ENCODE measurements around the gene ACTMAP.
"Not testable (repeated sequence)": the region's sequence is repeated elsewhere in the genome, so short reads cannot be mapped to it uniquely, and the experiment has no call there.

The ACTMAP gene

DNA sequence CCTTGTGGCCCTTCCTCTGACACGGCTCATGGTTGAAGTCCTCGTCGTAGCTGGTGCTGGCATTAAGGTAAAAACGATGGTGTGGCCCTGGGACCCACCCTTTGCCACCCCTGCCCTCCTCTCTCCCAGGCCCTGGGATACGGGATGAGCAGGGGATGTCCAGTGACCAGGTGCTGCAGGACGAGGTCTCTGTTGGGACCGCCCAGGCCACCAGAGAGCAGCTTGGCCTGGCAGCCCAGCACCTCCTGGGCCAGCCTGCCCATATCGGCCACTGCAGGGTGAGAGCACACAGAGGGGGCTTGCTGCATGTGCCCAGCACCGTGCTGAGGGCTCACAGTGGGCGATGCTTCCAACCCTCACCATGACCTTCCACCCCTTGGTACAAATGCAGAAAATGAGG is 6.4 kb downstream of the ACTMAP start:
- DNase-seq (ENCODE audit: low read depth), result no peak

DNA sequence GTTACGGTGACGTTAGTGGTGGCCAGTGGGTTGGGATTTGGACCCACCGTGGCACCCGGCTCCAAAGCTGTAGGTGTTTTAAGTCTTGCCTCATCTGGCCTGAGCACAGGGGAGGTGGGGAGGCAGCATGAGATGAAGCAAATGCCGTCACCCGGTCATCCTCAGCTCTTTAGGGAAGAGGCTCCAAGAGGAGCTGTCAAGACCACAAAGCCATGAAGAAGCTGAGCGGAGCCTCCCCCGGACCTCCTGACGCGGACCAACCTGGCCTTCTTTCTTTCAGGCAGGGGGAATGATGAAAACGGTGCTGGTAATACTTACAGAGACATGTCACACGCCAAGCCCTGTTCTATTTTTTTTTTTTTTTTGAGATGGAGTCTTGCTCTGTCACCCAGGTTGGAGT is 7.4 kb downstream of the ACTMAP start:
- no peak for DNase-seq (ENCODE audit: low read depth)

DNA sequence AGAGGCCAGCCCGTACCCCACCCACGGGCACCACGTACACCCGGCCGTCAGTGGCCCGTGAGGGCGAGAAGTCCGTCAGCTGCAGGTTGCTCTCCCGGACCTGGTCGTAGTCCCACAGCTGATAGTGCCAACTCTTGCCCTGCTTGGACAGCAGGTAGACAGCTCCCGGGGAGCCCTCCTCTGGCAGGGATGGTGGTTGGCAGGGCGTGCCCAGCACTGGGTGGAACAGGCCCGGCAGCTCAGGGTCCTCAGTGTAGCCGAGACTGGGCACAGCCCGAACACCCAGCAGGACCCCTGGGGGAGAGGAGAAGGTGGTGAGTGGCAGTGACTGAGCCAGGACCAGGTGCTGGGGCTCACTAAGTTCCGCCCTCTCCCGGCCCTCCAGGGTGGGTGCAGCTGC is 7.8 kb downstream of the ACTMAP start:
- no peak for DNase-seq (ENCODE audit: low read depth)

DNA sequence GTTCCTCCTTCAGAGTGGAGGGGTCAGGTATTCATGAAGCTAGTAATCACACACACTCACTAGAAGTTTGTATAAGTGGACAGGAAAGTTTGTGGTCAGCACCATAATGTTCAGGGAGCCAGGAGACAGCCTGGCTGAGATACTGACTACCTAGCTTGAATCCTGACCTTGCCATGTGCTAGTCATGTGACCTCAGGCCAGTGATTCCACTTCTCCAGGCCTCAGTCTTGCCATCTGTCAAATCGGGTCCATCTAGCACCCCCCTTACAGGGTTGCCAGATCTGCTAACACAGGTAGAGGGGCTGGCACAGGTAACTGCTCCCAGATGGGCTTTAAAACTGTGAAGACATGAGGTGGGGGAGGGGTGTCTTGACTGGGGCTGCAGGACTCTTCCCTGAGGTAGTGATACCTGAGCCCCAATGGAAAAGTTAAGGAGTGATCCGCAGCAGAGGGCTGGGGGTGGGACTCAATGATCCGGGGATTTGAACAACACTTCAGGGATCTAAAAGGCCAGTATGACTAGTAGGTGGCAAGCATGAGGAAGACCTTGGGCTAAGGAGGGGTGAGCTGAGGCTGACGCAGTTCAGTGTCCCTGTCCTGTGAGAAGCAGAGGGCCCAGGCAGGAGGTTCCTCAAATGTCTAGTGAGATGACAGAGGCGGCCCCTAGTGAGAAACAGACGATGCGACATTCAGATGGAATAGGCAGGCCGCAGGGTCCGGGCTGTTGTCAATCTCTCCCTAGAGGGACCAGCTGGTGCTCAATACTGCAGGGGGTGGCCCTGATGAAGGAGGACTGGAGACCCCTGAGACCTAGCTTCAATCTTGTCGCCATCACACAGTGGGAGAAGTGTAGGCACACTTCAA is 8.5 kb downstream of the ACTMAP start:
- no peak for DNase-seq (ENCODE audit: low read depth)

DNA sequence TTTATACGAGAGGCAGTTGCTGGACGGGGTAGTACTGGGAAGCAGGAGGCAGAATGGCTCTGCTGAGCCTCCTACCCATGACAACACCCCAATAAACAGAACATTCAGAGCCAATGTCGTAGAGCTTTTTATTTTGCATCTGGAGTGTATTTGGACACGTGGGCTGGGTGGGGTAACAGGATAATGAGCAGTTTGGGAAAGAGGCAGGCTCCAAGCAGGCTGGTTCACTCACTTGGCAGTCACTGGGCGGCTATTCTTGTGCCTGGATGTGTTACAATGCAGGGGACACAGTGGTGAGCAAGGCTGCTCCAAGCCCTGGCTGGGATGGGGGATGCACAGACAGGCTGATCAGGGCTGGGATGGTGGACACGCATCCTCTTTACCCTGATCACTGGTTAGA is 9.5 kb downstream of the ACTMAP start:
- no peak for DNase-seq (ENCODE audit: low read depth)

DNA sequence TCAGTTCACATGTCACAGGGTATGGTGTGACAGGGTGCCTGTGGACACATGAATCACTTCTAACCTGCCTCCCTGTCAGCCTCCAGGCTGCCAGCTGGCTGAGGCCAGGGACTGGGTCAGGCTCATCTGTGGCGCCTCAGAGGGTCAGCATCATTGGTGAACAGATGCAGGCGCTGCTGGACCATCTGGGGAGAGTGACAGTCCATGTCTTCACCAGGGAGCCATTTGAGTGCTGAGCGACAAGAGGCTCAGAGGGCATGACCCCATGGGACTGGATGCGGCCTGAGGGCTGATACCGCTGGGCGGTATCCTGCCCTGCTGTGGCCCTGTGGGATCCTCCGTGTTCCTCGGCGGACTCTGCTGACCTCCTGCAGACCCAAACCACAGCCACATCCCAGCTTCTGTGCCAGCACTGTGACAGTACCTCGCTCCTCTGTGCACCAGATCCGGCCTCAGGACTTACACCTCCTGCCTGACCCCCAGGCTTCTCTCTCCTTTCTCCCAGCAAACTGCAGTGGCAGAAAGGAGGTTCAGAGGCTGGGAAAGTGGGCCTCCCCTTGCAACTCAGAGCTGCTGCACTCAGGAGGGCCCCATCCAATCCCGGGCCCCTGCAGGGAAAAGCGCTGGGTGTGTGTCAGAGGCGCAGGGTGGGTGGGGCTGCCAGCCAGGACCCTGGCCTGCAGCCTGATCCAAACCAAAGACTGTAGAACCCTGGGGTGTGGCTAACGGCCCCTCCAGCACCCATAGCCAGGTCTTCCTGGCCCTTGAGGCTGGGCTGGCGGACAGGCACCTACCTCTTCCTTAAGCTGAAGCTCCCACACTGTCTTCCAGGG is 10.2 kb downstream of the ACTMAP start:
- no peak for DNase-seq (ENCODE audit: low read depth)

DNA sequence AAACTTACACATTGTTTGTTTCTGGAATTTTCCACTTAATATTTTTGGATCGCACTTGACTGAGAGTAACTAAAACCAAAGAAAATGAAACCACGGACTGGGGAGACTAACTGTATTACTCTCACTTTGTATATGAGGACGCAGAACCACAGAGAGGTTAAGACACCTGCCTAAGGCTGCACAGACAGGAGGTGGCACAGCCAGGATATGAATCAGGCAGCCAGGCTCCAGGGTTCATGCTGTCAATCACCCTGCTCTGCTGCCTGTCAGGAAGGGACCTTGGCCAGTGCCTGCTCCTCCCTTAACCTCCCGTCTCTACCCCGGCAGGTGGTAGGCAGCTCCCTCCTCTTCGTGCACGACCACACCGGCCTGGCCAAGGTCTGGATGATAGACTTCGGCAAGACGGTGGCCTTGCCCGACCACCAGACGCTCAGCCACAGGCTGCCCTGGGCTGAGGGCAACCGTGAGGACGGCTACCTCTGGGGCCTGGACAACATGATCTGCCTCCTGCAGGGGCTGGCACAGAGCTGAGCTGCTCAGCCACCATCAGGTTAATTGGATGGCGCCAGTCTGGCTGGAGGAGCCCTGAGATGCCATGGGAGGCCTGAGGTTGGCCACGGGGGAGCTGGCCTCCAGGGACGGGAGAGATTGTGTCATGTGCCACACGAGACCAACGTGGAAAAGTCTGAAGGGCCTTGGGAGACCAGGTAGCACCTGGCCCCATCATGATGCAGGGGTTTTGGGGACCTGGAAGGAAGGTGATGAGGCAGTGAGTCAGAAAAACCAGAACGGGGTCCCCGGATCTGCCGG is 11.0 kb downstream of the ACTMAP start:
- no peak for DNase-seq (ENCODE audit: low read depth)

DNA sequence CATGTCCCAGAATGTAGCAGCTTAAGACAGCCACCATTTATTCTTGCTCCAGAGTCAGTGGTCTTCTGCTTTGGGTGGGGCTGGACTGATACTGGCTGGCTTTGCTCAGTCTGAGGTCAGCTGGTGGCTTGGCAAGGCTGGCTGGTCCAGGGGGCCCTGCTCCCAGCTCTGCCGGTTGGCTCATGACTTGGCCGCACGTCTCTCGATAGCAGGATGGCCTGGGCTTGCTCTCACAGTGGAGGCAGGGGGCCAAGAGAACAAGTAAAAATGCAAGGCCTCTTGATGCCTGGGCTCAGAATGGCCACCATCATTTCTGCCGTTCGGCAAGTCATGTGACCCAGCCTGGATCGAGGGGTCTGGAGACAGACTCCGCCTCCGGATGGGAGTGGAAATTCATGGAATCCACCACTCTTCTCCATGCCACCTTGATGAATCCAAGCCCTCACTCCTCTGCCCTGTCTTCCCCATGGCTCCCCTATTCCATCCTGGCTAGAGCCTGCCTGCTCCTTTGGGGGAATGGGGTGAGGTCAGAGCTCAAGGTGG is 13.1 kb downstream of the ACTMAP start:
- DNase-seq (ENCODE audit: low read depth), result no peak

DNA sequence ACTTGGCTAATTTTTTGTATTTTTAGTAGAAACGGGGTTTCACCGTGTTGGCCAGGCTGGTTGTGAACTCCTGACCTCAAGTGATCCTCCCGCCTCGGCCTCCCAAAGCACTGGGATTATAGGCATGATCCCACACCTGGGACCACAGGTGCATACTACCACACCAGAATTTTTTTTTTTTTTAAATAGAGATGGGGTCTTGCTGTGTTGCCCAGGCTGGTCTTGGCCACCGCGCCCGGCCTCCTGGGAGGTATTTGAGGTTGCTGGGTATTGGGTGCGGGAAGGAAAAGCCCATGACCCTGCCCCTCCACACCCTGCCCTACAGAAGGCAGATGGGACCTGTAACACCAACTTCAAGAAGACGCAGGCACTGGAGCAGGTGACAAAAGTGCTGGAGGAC is 13.6 kb downstream of the ACTMAP start:
- no peak for DNase-seq (ENCODE audit: low read depth)

DNA sequence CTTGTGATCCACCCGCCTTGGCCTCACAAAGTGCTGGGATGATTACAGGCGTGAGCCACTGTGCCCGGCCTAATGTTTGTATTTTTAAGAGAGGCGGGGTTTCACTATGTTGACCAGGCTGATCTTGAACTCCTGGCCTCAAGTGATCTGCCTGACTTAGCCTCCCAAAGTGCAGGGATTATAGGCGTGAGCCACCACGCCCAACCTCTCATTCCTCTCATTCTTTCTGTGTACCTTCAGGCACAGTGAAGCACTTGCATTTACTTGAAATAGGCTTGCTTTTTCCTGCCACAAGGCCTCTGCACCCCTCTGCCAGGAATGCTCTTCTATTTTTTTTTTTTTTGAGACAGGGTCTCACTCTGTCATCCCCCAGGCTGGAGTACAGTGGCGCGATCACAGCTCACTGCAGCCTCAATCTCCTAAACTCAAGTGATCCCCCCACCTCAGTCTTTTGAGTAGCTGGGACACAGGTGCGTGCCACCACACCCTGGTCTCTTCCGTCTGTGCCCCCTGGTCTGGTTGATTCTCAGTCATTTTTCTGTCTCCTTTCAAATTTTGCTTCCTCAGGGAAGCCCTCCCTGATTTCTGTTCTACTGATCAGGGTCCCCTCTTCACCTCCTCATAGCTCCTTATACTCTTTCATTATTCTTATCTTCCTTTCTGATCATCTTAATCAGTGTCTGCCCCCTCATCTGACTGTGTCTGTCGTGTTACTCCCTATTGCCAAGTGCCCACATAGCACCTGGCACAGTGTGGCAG is 15.1 kb downstream of the ACTMAP start:
- DNase-seq (ENCODE audit: low read depth), result no peak

DNA sequence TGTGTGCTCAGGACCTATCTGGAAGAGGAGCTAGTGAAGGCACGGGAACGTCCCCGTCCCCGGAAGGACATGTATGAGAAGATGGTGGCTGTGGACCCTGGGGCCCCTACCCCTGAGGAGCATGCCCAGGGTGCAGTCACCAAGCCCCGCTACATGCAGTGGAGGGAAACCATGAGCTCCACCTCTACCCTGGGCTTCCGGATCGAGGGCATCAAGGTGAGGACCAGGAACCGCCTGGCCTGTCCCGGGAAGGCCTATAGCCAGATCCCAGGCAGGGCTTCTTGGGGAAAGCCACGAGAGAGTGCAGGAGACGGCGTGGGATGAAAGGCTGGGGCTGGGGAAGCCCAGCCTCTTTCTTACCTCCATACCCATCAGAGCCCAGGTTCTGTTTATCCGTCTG is 17.1 kb downstream of the ACTMAP start:
- no peak for DNase-seq (ENCODE audit: low read depth)

DNA sequence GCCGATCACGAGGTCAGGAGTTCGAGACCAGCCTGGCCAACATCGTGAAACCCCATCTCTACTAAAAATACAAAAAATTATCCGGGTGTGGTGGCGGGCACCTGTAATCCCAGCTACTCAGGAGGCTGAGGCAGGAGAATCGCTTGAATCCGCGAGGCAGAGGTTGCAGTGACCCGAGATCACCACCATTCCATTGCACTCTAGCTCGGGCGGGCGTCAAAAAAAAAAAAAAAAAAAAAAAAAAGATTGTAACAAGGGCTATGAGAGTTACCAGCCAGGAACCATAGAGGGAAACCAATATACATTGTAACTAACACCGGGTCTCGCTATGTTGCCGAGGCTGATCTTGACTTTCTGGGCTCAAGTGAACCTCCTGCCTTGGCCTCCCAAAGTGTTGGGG is 18.0 kb downstream of the ACTMAP start:
- DNase-seq (ENCODE audit: low read depth), result not testable (repeated sequence)

DNA sequence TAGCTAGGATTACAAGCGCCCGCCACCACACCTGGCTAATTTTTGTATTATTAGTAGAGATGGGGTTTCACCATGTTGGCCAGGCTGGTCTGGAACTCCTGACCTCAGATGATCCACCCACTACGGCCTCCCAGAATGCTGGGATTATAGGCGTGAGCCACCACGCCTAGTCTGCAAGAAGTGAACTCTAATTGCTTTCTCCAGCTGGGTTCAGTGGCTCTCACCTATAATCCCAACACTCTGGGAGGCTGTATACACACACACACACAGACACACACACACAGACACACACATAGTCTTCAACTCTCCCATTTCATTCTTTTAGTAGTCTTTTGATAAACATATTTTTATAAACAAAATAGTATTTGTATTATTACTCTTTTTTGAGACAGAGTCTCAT is 20.2 kb downstream of the ACTMAP start:
- not testable (repeated sequence) for DNase-seq (ENCODE audit: low read depth)

DNA sequence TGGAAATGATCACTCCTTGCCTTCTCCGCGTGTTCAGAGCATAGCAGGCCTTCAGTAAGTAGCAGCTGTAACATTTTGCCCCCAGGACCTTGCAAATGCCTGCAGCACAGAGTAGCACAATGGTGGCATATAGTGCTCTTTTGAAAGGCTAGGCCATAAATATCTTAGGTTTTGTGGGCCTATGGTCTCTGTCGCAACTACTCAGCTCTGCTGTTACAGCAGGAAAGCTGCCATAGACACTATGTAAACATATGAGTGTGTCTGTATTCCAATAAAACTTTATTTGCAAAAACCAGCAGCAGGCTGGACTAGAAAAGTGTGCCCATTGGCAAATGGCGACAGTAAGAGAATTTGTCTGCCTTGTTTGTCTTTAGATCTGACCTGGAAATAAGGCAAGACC is 24.0 kb downstream of the ACTMAP start:
- no peak for DNase-seq (ENCODE audit: low read depth)

DNA sequence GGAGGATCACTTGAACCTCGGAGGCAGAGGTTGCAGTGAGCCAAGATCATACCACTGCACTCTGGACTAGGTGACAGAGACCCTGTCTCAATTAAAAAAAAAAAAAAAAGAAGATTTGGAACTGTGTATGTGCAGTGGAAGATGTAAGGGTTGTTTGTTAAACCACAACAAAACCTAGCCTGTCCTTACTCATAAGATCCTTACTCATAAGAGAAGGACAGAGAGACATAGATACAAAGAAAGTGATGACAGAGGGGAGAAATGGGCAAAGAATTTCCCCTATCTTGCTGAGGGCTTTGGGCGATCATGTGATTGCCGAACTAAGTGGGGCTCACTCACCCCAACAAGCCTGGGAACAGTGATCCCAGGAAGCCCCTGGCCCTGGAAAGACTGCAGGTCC is 25.4 kb downstream of the ACTMAP start:
- no peak for DNase-seq (ENCODE audit: low read depth)

DNA sequence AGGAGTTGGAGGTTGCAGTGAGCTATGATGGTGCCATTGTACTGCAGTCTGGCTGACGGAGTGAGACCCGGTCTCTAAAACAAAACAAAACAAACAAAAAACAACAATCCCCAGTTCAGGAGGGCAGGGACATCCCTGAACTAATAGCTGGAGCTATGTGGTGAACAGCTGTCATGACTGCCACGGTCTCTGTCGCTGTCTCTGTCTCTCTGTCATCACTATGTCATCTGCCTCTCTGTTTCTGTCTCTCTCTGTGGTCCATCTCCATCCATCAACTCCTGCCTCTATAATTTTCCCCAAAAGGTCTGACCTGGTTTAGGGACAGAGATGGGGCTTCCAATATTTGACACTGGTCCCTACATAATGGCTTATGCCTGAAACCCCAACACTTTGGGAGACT is 26.0 kb downstream of the ACTMAP start:
- no peak for DNase-seq (ENCODE audit: low read depth)

DNA sequence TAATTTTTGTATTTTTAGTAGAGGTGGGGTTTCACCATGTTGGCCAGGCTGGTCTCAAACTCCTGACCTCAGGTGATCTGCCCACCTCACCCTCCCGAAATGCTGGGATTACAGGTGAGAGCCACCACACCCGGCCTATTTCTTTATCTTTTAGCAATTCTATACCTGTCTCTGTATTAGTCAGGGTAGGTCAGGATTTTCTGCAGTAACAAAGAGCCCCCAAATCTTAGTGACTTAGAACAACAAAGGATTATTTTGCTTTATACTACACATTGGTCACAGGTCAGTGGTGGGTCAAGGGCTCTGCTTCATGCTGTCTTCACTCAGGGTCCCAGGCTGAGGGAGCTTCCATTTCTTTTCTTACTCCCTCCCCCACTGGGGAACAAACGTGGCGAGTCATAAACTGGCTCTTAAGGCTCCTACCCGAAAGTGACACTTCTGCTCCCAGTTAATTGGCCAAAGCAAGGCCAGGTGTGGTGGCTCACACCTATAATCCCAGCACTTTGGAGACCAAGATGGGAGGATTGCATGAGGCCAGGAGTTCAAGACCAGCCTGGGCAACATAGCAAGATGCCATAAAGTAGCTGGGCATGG is 26.5 kb downstream of the ACTMAP start:
- DNase-seq (ENCODE audit: low read depth), result no peak

DNA sequence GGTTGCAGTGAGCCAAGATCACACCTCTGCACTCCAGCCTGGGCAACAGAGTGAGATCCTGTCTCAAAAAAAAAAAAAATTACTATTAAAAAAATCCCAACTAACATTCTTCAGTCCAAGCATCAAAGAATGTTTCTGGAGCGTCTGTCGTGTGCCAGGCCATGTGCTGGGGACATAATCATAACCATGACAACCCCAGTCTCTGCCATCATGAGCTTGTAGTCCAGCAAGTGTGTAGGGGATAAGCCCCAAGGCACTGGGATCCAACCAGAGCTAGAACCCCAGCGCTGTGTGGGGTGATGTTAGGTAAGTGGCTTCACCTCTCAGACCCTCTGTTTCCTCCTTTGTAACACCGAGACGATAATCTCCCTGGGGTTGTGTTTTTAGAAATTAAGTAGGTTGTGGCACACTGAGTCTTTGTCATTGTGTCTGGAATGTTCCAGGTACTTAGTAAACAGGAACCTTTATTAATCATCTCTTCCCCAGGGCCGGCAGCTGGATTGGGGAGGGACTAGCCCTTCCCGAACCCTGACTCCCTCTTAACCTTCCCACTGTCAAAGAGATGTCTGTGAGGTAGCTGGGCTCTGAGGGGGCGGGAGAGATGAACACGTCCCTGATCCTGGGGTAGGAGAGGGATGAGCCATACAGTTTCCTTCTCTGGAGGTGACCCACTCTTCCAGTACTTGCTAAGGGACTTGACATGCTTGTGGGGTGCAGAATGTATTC is 28.2 kb downstream of the ACTMAP start:
- no peak for DNase-seq (ENCODE audit: low read depth)

DNA sequence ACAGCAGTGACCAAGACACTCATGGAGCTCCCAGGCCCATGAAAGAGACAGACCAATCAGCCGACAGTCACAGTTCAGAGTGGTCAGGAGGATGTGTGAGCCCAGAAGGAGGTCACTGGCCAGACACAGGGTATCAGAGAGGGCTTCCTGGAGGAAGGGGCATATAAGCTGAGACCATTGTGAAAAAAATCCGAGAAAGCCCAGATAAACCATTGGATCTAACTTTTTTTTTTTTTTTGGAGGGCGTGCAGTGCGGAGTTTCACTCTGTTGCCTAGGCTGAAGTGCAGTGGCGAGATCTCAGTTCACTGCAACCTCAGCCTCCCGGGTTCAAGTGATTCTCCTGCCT is 29.2 kb downstream of the ACTMAP start:
- DNase-seq (ENCODE audit: low read depth), result no peak

DNA sequence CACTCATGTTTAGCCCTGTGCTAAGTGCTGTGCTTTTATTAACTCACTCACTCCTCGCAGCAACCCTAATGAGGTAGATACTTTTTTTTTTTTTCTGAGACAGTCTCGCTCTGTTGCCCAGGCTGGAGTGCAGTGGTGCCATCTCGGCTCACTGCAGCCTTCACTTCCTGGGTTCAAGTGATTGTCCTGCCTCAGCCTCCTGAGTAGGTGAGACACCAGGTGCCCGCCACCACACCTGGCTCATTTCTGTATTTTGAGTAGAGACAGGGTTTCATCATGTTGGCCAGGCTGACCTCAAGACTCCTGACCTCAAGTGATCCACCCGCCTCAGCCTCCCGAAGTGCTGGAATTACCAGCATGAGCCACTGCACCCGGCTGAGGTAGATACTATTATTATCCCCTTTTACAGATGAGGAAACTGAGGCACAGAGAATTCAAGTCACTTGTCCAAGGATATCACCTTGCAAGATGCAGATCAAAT is 30.8 kb downstream of the ACTMAP start:
- DNase-seq (ENCODE audit: low read depth), result no peak

All from HS-27A (cell line).